HG03045 (cell line): ENCODE results near the gene HK1.
A peak's percentile ranks its signal among the peaks of the same experiment; 100 is the strongest.
"Not testable (repeated sequence)": the region's sequence is repeated elsewhere in the genome, so short reads cannot be mapped to it uniquely, and the experiment has no call there.

ENCODE experiments used
- ATAC-seq: cut with Tn5 transposase; IDR thresholded peaks from one replicate; pipeline ENCODE4 v1.9.1; 2021; ENCODE audit warnings: mild to moderate bottlenecking, moderate library complexity; ENCODE audit not compliant: unreplicated experiment

Gene HK1

DNA sequence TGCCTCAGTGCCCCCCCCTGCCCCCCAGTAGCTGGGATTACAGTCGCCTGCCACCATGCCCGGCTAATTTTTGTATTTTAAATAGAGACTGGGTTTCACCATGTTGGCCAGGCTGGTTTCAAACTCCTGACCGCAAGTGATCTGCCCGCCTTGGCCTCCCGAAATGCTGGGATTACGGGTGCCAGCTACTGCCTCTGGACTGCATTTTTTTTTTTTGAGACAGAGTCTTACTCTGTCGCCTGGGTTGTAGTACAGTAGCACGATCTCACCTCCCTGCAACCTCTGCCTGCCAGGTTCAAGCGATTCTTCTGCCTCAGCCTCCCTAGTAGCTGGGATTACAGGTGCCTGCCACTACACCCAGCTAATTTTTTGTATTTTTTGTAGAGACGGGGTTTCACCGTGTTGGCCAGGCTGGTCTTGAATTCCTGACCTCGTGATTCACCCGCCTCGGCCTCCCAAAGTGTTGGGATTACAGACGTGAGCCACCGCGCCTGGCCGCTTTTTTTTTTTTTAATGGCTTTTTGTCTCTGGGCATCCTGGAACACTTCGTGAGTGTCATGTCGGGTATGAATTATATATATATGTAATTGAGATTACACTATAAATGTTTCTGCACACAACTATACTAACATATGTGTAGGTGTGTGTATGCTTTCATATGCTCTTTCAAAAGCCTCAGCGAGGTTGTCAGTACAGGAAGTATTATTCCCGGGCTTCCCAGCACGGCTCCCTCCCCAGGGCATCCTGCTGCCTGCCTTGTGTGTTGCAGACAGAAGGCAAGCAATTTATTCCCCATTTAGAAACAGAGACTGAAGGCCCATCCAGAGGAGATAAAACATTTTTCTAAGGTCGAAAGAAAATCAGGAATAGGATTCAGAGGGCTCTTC, 47.6 kb downstream of the HK1 start:
- not testable (repeated sequence) for ATAC-seq

- no peak for ATAC-seq
Observed at GRCh38 chr10:69326692-69327091, 48.4 kb downstream of the HK1 start.

DNA sequence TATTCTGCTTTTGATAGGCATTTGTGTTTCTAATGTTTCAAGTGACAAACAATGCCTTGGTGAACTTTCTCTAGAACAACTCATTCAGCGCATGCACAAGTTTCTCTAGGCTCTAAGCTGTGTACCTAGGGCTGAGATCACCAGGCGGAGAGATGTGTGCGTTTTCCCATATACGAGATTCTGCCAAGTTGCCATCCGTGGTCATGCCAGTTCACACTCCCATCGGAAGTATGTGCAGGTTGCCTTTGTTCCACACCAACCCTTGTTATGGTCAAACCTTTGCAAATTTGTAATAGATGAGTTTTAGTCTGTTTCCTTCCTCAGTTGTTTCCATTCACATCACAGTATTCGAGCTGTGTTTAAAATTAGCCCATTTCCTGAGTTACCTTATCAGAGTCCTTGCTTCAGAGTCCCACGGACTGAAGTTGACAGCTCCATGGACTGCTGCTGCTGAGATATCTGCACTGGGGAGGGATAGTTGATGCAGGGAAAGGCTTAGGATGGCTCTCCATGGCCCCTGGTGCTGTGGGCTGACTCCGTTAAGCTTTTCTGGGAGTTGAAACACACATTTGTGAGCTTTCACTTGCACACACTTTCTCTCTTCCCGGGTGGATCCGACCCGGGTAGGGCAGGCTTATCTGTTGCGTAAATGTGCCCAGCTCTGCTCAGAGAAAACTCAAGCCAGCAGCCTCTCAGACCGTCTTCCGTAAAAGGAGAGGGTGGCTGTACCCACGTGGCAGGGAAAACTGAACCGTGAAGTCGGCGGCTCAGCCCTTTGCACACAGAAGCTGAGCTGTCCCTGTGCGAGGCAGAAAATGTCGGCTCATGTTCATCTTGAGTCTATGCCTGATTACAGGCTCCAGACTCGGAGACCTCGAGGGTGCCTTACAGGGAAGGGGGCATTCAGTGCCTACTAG, 49.4 kb downstream of the HK1 start:
- ATAC-seq, result peak; percentile 80

DNA sequence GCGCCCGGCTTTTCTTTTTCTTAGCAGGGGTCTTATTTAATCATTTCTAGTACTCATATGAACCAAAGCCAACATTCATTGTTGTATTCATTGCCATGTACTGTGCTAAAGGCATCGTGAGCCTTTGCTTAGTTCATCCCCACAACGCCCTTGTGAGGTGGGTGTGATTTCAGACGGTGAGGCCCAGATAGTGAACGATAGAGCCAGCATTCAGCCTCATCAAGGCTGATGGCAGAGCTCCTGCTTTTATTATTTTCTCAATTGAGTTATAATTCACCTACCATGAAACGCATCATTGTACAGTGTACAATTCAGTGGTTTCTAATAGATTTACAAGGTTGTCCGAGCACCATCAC, 50.1 kb downstream of the HK1 start:
- peak; percentile 21 for ATAC-seq

- not testable (repeated sequence) for ATAC-seq
Observed at GRCh38 chr10:69328888-69329287, 50.6 kb downstream of the HK1 start.

GRCh38 chr10:69329721-69330178, 51.5 kb downstream of the HK1 start:
- no peak for ATAC-seq

- no peak for ATAC-seq
Observed at GRCh38 chr10:69331161-69331560, 52.9 kb downstream of the HK1 start.

- ATAC-seq, result no peak
Observed at GRCh38 chr10:69332278-69333010, 54.1 kb downstream of the HK1 start.

GRCh38 chr10:69333205-69333604, 54.9 kb downstream of the HK1 start:
- no peak for ATAC-seq

DNA sequence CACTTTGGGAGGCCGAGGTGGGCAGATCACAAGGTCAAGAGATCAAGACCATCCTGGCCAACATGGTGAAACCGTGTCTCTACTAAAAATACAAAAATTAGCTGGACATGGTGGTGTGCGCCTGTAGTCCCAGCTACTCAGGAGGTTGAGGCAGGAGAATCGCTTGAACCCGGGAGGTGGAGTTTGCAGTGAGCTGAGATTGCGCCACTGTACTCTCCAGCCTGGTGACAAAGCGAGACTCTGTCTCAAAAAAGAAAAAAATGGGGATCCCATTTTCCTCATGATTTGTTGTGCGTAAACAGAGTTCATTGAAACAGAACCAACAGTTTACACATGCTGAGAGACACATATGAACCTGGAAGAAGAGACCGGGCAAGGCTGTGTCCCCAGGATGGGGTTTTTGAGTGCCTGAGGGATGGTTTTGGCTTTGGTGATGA, 55.6 kb downstream of the HK1 start:
- ATAC-seq, result not testable (repeated sequence)

DNA sequence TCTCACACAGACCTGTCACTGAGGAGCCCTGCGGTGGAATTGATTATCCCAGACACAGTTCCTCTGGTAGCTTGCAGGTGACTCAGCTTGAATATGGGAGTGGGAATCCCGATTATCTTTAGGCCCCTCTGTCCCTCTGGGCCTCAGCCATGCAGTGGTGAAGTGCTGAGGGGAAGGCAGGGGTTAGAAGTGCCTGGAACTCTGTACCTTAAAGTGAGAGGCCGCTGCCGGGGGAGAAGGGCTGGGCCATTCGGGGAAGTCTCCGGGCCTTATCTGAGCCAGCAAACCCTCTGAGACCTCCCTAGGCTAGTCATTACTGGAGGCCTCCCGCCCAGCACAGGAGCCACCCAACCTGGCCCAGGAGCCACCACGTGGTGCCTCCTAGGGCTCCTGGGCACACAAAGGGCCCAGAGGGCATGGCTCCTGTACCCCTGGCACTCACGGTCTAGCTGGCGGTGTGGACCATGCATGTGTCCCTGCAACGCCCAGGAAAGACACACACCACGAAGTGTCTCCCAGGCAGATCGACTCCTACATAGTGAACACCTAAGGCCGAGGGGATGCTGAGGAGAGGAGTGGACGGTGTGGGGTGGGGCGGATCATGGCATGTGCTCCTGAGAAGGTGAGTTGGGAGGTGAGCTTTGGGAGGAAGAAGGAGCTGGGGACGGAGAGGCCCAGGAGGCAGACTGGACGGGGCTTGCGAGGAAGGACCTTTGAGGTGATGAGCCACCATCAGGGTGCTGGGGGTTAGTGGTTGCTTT, 56.2 kb downstream of the HK1 start:
- ATAC-seq, result no peak

DNA sequence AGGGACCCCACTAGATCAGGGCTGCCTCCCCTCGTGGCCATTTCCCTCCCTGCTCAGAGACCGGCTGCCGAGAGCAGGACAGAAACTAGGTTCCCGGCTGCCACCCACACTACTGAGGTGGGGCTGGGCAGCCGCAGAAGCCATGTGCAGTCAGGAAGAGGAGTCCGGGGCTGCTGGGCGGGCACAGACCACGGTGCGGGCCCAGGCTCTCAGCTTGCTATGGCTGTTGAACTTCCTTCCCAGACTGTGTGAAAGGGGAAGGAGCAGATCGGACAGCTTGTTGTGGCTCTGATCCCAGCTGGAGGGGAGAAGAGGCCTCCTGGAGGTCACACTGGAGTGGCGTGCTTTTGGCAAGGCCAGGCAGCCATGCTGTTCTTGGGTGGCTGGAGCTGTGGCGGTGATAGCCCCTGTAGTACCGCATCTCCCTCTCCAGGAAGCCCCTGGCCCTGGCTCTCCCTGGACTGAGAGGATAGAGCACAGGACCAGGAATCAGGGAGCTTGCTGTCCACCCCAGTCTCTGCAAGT, 56.8 kb downstream of the HK1 start:
- ATAC-seq, result peak; percentile 50

GRCh38 chr10:69335613-69336012, 57.3 kb downstream of the HK1 start:
- ATAC-seq, result no peak

GRCh38 chr10:69336952-69337295, 58.6 kb downstream of the HK1 start:
- ATAC-seq, result no peak

GRCh38 chr10:69337296-69338132, 59.2 kb downstream of the HK1 start:
- ATAC-seq, result no peak

- no peak for ATAC-seq
Observed at GRCh38 chr10:69338133-69338456, 59.8 kb downstream of the HK1 start.

DNA sequence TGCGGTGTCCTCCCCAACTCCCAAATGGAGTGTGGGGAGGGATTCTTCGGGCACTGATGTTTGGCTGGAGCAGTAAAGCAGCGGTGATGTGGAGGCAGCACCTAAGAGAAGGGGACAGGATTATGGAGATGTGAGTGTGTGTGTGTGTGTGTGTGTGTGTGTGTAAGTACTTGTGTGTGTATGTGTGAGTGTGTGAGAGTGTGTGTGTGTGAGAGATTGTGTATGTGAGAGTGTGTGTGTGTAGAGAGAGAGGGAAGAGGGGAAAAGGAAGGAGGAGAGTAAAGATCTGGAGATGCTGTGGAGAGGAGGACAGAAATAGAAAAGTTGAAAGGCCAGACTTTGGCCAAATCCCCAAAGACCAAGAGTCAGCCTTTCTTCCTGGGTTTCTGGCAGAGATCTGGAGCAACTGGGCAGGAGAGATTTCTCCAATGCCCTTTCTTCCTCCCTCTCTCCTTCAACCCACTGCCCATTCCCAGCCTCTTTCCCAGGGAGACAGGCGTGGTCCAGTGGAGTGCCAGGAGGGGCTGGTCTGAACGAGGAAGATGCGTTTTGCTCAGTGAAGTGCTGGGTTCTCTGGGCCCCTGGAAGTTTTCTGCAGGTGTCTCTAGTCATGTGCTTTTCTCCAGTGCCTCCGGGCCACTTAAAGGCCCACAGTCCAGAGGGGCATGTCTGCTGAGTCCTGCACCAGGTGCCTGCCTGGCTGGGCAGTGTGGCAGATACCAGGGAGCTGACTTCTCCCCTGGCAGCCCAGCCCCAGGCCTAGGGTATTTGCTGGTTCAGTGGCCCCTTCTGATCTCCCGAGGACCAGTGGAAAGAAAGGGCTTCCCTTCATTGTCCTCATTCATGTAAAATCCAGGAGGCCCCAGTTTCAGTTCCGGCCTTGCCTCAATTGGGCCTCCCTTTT, 60.5 kb downstream of the HK1 start:
- no peak for ATAC-seq

GRCh38 chr10:69340695-69341094, 62.4 kb downstream of the HK1 start:
- no peak for ATAC-seq
